GM23248 (cell line): ENCODE measurements around the gene RAB28. TPM values are rescaled to one million over a fixed set of nuclear protein-coding genes. Genes with fewer than 3 reads are reported as not detected.

Source experiments
- DNase-seq: peaks from one replicate; pipeline ENCODE4 v3.0.0-alpha.2; 2015
- H2AFZ ChIP-seq: fragments of 200-600 bp; sonication (generic); 2 replicates; pipeline ENCODE4 v1.6.1; 2016; ENCODE audit warnings: antibody characterized with exemption
- H3F3A ChIP-seq: fragments of 200-600 bp; sonication (generic); 2 replicates; pipeline ENCODE4 v1.6.1; 2016; ENCODE audit warnings: mild to moderate bottlenecking, antibody characterized with exemption, mixed run types; ENCODE audit not compliant: insufficient read depth
- H3K27ac ChIP-seq: fragments of 200-600 bp; sonication (generic); 2 replicates; pipeline ENCODE4 v1.5.1; 2016; ENCODE audit warnings: mild to moderate bottlenecking
- H3K27me3 ChIP-seq: fragments of 200-600 bp; sonication (generic); replicated peaks from 2 replicates; pipeline ENCODE4 v1.6.1; 2016; ENCODE audit warnings: mild to moderate bottlenecking; ENCODE audit not compliant: insufficient read depth
- H3K36me3 ChIP-seq: fragments of 200-600 bp; sonication (generic); 2 replicates; pipeline ENCODE4 v1.6.1; 2016; ENCODE audit warnings: low read depth, mild to moderate bottlenecking
- H3K4me1 ChIP-seq: fragments of 200-600 bp; sonication (generic); 2 replicates; pipeline ENCODE4 v1.6.1; 2016; ENCODE audit warnings: mild to moderate bottlenecking; ENCODE audit not compliant: insufficient read depth
- H3K4me2 ChIP-seq: fragments of 200-600 bp; sonication (generic); one replicate; pipeline ENCODE4 v1.6.1; 2016; ENCODE audit warnings: mild to moderate bottlenecking; ENCODE audit not compliant: unreplicated experiment
- H3K4me3 ChIP-seq: fragments of 200-600 bp; sonication (generic); 2 replicates; pipeline ENCODE4 v1.5.1; 2016; ENCODE audit warnings: mild to moderate bottlenecking
- H3K79me2 ChIP-seq: fragments of 200-600 bp; sonication (generic); 2 replicates; pipeline ENCODE4 v1.6.1; 2016; ENCODE audit warnings: mild to moderate bottlenecking; ENCODE audit not compliant: insufficient read depth
- H3K9ac ChIP-seq: fragments of 200-600 bp; sonication (generic); 2 replicates; pipeline ENCODE4 v1.6.1; 2016; ENCODE audit warnings: mild to moderate bottlenecking
- H3K9me2 ChIP-seq: fragments of 200-600 bp; sonication (generic); 2 replicates; pipeline ENCODE4 v1.6.1; 2016; ENCODE audit warnings: mixed run types, mild to moderate bottlenecking, moderate library complexity; ENCODE audit not compliant: insufficient read depth
- H3K9me3 ChIP-seq: fragments of 200-600 bp; sonication (generic); one replicate; pipeline ENCODE4 v1.6.1; 2017; ENCODE audit warnings: low read depth
- H4K20me1 ChIP-seq: fragments of 200-600 bp; sonication (generic); 2 replicates; pipeline ENCODE4 v1.6.0; 2016; ENCODE audit not compliant: insufficient read depth
- EZH2 ChIP-seq: fragments of 200-600 bp; sonication (generic); IDR thresholded peaks from 2 replicates; pipeline ENCODE4 v1.6.1; 2018; ENCODE audit warnings: antibody characterized with exemption, mild to moderate bottlenecking; ENCODE audit not compliant: insufficient read depth, poor library complexity, severe bottlenecking
- EZH2phosphoT487 ChIP-seq: fragments of 200-600 bp; sonication (generic); IDR thresholded peaks from 2 replicates; pipeline ENCODE4 v1.6.1; 2018; ENCODE audit warnings: antibody characterized with exemption, moderate library complexity, mild to moderate bottlenecking, low read depth; ENCODE audit not compliant: insufficient read depth
- WGBS, 2 experiments: methylation state at CpG; one replicate each; pipeline ENCODE4 v1.1.6; 2015 to 2017; ENCODE audit warnings: low lambda C conversion rate in 2 of 2, low coverage in 1 of 2; ENCODE audit errors: missing lambda C conversion rate in 2 of 2; 5-methylcytosine and 5-hydroxymethylcytosine counted together
- in situ Hi-C: fragments of 300-500 bp; cut with MboI; formaldehyde crosslinking; loops from 2 replicates; pipeline ENCODE4 v1.15.0; 2020
- polyA plus RNA-seq: library from polyadenylated mRNA; unstranded; fragments of >200 nt; fragmentation: Nextera tagmentation; extraction: Ambion mirVana; gene quantifications from 2 replicates; pipeline ENCODE4 v1.2.1, GENCODE V29; 2016
- total RNA-seq: library from RNA; depleted of rRNA; stranded (reverse); fragments of >200 nt; shearing (Covaris generic); gene quantifications from 2 replicates; pipeline ENCODE4 v1.2.3, GENCODE V29; 2014

RAB28 gene
- total and polyA plus RNA-seq, 2 experiments from 2014 or later, result 18.9 to 26.5 TPM

DNA sequence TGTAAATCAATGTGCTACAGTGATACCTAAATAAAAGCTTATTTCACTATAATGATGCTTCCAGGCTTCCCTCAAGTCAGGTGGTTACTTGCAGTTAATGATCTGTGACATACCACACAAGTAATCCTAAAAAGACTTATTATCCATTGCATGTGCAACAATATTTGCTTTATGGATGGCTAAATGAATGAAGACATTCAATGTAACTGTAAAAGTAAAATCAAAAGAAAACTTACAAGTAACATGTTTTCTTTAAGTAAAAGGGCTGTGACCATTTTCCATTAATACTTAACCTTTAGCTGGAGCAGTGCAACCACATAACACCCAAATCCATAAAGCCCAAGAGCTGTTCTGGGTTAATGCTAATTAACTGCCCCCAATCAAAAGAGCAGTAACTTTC is 42.6 kb downstream of the RAB28 start:
- Histone ChIP-seq H3K4me3 (no peak overlapping the region), H2AFZ (no peak overlapping the region), H3K9me3 (peaks cover 3% of the 10 kb centered on the region), H4K20me1 (no peaks in the 10 kb centered on the region), H3K4me1 (no peaks in the 10 kb centered on the region), H3K9ac (no peak overlapping the region), H3K4me2 (no peak overlapping the region), H3K27me3 (no peaks in the 10 kb centered on the region), H3F3A (no peaks in the 10 kb centered on the region), H3K36me3 (0 out of 2 replicates have a peak, but pooled peaks cover 9% of the 10 kb centered on the region), H3K27ac (no peak overlapping the region), H3K79me2 (peaks cover 10% of the 10 kb centered on the region; the same call in 1 of the 2 replicates), H3K9me2 (no peaks in the 10 kb centered on the region)
- in situ Hi-C loops, result no loop called here
- TF ChIP-seq EZH2 (no peak), EZH2phosphoT487 (no peak)
- no peak for DNase-seq

DNA sequence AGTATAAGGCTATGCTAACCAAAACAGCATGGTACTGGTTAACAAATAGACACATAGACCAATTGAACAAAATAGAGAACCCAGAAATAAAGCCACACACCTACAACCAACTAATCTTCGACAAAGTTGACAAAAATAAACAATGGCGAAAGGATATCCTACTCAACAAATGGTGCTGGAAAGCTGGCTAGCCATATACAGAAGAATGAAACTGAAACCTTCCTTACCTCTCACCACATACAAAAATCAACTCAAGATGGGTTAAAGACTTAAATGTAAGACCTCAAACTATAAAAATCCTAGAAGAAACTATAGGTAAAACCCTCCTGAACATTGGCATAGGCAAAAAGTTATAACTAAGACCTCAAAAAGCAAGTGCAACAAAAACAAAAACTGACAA is 47.2 kb downstream of the RAB28 start:
- Histone ChIP-seq H3K4me2 (no peak overlapping the region), H4K20me1 (no peaks in the 10 kb centered on the region; the same call in 1 of the 2 replicates), H2AFZ (no peak overlapping the region), H3F3A (no peaks in the 10 kb centered on the region), H3K4me3 (no peak overlapping the region), H3K4me1 (no peaks in the 10 kb centered on the region), H3K27me3 (no peaks in the 10 kb centered on the region), H3K27ac (no peak overlapping the region), H3K9ac (no peak overlapping the region), H3K36me3 (0 out of 2 replicates have a peak, but pooled peaks cover 9% of the 10 kb centered on the region), H3K9me2 (no peaks in the 10 kb centered on the region), H3K79me2 (peaks cover 55% of the 10 kb centered on the region), H3K9me3 (peaks cover 3% of the 10 kb centered on the region)
- TF ChIP-seq EZH2phosphoT487 (no peak), EZH2 (no peak)
- WGBS, 2 experiments, result 90 to 95% methylated on average over 2 of the region's 2 CpGs
- DNase-seq, result no peak
- in situ Hi-C loops, result no loop called here

GRCh38 chr4:13432453-13432852 is 51.7 kb downstream of the RAB28 start:
- Histone ChIP-seq H3K27me3 (no peaks in the 10 kb centered on the region), H2AFZ (no peak overlapping the region), H3K4me2 (no peak overlapping the region), H3K27ac (no peak overlapping the region), H3K4me1 (no peaks in the 10 kb centered on the region), H3K4me3 (no peak overlapping the region), H4K20me1 (no peaks in the 10 kb centered on the region; the same call in 1 of the 2 replicates), H3K79me2 (peaks cover 65% of the 10 kb centered on the region), H3K9ac (no peak overlapping the region), H3K9me2 (no peaks in the 10 kb centered on the region), H3K36me3 (0 out of 2 replicates have a peak, but pooled peaks cover 8% of the 10 kb centered on the region), H3F3A (no peaks in the 10 kb centered on the region), H3K9me3 (peaks cover 3% of the 10 kb centered on the region)
- DNase-seq, result no peak
- in situ Hi-C loops, result no loop called here
- TF ChIP-seq EZH2 (no peak), EZH2phosphoT487 (no peak)
- WGBS, 2 experiments, result 96 to 100% methylated on average over 1 of the region's 1 CpG

- 81 to 82% methylated on average over 9 of the region's 9 CpGs for WGBS, 2 experiments
- Histone ChIP-seq H3K79me2 (peaks cover 54% of the 10 kb centered on the region), H3K27ac (no peak overlapping the region), H3K9ac (no peak overlapping the region), H3K27me3 (no peaks in the 10 kb centered on the region), H3K9me2 (no peaks in the 10 kb centered on the region), H3K9me3 (no peaks in the 10 kb centered on the region), H3K4me3 (no peak overlapping the region), H3K4me1 (no peaks in the 10 kb centered on the region), H4K20me1 (no peaks in the 10 kb centered on the region; the same call in 1 of the 2 replicates), H3K4me2 (no peak overlapping the region), H3F3A (no peaks in the 10 kb centered on the region), H3K36me3 (no peaks in the 10 kb centered on the region), H2AFZ (no peak overlapping the region)
- in situ Hi-C loops, result no loop called here
- no peak for TF ChIP-seq EZH2phosphoT487
- TF ChIP-seq EZH2, result no peak
- no peak for DNase-seq
These were observed 53.1 kb downstream of the RAB28 start for GRCh38 chr4:13430834-13431568.
